Activated naive CD8-positive, alpha-beta T cell treated with anti-CD3 and anti-CD28 coated beads, Interleukin-2, amount 50 U/mL, for 24 hours (primary cell): Measurements from ENCODE around the gene FAM72B.
"Not testable (repeated sequence)": the region's sequence is repeated elsewhere in the genome, so short reads cannot be mapped to it uniquely, and the experiment has no call there.

Source experiments
- ATAC-seq: fragments of 150-1000 bp; cut with Tn5 transposase; one replicate; pipeline ENCODE4 v1.10.0; 2021
- DNase-seq: peaks from one replicate; pipeline ENCODE4 v3.0.0; 2021
- H3K27ac Mint-ChIP-seq: one replicate; pipeline ENCODE4 v1.8.0; 2021; ENCODE audit warnings: mild to moderate bottlenecking, mixed read lengths
- H3K27me3 Mint-ChIP-seq: one replicate; pipeline ENCODE4 v1.8.0; 2021; ENCODE audit warnings: mixed read lengths
- H3K36me3 Mint-ChIP-seq: one replicate; pipeline ENCODE4 v1.8.0; 2021; ENCODE audit warnings: low read depth, mixed read lengths
- H3K4me1 Mint-ChIP-seq: one replicate; pipeline ENCODE4 v1.8.0; 2021; ENCODE audit warnings: mixed read lengths
- H3K4me3 Mint-ChIP-seq: one replicate; pipeline ENCODE4 v1.8.0; 2021; ENCODE audit warnings: mild to moderate bottlenecking, moderate library complexity, mixed read lengths
- H3K9me3 Mint-ChIP-seq: one replicate; pipeline ENCODE4 v1.8.0; 2021; ENCODE audit warnings: mixed read lengths

FAM72B gene

DNA sequence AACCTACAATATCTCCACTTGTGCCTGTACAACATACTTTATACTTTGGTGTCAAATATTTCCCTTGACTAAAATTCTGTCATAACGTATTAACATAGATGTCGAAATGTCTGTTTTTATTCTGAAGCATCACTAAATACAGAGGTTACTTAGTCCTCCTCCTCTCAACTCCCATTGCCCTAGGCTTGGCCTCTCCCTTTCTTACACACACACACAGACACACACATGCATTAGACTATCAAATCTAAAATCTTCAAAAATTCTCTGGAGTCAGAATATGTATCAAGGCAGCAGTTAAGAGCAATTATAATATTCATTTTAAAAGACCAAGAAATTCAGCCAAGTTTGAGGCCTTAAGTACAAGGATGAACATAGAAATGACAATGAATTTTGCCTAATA is 7.5 kb downstream of the FAM72B start:
- not testable (repeated sequence) for H3K4me3 Mint-ChIP-seq, H3K27ac Mint-ChIP-seq, H3K27me3 Mint-ChIP-seq, H3K9me3 Mint-ChIP-seq, DNase-seq, ATAC-seq, H3K36me3 Mint-ChIP-seq, H3K4me1 Mint-ChIP-seq

DNA sequence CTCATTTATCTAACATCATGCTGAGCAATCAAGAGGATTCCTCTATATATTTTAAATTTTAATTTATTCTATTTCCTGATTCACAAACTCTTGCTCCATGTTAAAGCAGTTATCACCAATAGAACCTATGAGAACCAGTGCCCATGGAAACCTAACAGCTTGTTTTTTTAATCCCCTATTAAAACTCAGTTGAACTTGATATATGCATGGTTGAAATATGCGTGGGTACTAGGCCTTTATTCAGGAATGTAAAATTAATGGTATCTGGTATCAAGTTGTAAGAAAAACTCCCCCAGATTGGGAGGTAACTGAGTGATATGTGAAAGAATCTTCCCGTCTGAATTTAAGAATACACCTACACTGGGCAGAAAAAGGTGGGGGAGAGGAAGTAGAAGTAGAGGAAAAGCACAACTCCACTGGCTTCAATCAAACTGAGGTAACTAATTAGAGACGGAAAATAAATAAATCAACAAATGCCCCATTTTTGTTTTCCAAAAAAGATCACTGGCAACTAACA is 15.9 kb downstream of the FAM72B start:
- DNase-seq, H3K27ac Mint-ChIP-seq, H3K4me3 Mint-ChIP-seq, H3K4me1 Mint-ChIP-seq, H3K36me3 Mint-ChIP-seq, H3K27me3 Mint-ChIP-seq, ATAC-seq, H3K9me3 Mint-ChIP-seq: not testable (repeated sequence)

DNA sequence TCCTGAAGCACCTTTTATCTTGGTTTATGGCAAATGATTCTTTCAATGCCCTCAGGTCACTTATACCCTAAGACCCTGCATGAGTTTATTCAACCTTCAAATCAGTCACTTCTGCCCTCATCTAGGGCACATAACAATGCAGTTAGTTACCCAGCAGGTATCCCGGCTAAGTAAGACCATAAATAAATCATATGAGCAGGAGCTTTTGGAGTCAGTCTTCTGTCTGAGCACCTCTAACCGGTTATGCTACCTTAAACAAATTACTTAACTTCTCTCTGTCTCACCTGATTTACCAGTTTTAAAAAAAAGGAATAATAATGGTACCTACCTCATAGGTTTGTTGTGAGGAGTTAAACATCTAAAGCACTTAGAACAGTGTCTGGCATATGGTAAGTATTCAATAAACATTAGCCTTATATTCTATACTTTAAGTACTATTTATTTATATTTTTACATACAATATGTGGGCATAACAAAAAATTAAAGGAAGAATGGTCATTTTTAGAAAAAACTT is 16.9 kb downstream of the FAM72B start:
- not testable (repeated sequence) for H3K4me3 Mint-ChIP-seq, H3K27ac Mint-ChIP-seq, H3K27me3 Mint-ChIP-seq, ATAC-seq, H3K4me1 Mint-ChIP-seq, DNase-seq, H3K36me3 Mint-ChIP-seq, H3K9me3 Mint-ChIP-seq

DNA sequence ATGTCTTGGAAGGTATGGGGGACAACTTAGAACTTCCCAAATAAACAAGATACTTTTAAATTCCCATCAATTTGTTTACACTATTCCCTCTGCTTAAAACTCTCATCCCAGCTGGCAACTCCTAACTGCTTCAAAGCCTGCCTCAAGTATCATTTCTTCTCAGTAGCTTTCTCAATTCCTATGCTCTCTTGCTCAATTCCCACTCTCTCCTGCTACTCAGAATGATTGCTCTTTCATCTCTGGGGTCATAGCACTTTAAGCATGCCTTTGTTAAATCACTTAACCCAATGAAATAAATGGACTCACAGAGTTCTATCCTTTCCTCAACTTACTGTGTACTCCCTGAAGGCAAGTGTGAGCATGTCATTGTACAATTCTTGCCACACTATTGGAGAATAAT is 18.8 kb downstream of the FAM72B start:
- H3K27ac Mint-ChIP-seq, H3K4me1 Mint-ChIP-seq, H3K9me3 Mint-ChIP-seq, H3K36me3 Mint-ChIP-seq, DNase-seq, H3K27me3 Mint-ChIP-seq, ATAC-seq, H3K4me3 Mint-ChIP-seq: not testable (repeated sequence)

DNA sequence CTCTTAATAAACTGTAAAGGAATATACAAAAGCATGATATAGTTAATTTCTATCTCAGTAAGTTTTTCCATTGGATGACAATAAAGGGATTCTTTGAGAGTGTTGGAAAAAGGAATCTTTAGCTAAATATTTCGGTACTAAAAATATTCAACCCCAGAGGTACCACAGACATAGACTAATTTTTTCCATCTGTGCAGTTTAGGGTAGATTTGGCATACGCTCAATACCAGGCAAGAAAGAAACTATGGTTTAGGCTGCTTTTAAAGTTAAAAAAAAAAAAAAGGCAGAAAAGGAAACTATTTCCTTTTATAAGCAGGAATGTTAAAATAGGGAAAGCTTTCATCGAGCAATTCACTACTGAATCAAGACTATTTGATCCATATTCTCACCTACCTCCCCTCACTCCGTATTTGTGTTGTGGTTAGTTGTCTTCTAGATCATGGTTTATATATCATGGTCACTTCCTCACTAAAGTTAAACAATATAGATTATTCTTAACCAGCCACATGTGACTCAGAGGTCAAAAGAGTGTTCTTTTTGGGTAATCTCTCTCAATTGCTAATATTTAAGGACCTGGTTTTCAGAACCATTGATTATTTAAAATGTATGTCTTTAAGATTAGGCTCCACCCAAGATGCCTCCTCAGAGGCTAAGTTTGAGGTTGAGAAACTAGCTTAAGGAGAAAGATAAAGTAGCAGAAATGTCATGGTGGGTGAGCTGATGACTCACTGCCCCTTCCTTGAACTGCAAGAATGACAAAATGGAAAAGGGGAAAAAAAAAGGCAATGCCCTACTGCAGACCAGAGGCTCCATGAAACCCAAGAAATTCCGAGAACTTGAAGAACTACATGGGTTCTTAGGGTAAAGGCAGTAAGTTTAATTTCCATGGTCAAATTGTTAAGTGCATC is 20.0 kb downstream of the FAM72B start:
- H3K4me1 Mint-ChIP-seq, H3K36me3 Mint-ChIP-seq, H3K27ac Mint-ChIP-seq, H3K27me3 Mint-ChIP-seq, H3K9me3 Mint-ChIP-seq, H3K4me3 Mint-ChIP-seq: not testable (repeated sequence)
- peak; percentile 88 for ATAC-seq
- DNase-seq = peak; percentile 10

DNA sequence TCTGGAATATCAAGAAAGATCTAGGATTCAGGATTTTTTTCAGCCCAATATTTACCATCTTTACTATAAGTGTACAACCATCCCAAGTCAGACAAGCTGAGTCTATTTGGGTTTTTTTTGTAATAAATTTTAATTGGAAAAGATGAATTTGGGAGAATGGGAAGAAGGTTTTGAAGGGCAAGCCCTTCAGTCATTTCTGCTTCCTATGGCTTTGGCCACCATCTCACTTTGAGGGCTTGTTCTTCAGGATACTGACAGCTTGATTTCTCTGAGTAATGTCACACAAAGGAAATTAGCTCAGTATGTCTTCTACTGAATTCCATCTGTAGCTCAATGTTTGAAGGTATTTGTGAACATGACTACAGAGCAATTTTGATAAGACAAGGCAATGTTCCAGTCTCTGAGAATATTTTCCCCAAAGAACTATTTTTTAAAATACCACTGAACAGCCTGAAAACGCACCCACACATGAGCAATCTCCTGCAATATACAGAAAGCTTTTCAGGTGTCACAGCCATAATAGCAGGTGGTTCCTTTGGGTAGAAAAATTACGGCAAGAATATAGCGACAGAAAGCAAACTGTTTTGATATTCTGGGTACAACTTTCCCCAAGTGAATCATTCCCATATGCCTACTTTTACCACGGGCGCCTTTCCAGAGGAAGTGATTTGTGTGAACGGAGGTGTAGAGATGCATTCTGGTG is 22.8 kb downstream of the FAM72B start:
- not testable (repeated sequence) for H3K4me1 Mint-ChIP-seq, ATAC-seq, H3K27ac Mint-ChIP-seq, H3K36me3 Mint-ChIP-seq, DNase-seq, H3K9me3 Mint-ChIP-seq, H3K27me3 Mint-ChIP-seq, H3K4me3 Mint-ChIP-seq

DNA sequence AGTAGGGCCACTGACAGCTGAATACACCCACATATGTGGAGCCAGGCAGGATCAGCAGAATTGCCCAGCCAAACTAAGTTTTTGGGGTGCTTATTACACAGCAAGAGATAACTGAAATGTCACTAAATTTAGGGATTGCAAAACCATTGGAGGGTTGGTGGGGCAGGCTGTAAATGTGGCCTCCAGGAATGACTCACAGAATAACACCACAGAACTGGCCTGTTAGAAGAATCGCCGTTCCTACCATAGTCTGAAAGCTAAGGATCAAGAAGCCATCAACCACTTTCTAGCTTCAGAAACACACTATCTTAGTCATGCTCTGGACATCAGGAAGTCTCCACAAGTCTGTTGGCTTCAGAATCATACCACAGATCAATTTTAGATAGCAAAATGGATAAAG is 24.0 kb downstream of the FAM72B start:
- not testable (repeated sequence) for H3K9me3 Mint-ChIP-seq, H3K4me3 Mint-ChIP-seq, H3K36me3 Mint-ChIP-seq, H3K4me1 Mint-ChIP-seq, H3K27me3 Mint-ChIP-seq, DNase-seq, ATAC-seq, H3K27ac Mint-ChIP-seq

DNA sequence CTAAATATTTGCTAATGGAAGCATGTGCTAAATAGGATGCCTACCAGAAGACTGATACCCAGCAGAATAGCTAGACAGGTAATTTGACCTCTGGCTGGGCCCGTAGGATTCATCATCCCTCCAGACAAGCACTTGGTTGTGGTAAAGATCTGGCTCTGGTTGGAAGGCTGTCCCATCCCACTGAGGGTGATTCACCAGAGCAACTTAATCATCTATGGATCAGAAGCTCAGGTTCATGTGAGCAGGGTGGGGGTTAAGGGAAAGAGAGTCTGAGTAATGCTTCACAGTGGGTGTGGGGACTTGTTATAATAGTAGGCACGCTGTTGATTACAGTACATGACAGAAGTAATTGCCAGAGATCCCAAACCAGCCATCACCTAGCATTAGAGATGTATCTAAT is 26.5 kb downstream of the FAM72B start:
- ATAC-seq = peak; percentile 93

DNA sequence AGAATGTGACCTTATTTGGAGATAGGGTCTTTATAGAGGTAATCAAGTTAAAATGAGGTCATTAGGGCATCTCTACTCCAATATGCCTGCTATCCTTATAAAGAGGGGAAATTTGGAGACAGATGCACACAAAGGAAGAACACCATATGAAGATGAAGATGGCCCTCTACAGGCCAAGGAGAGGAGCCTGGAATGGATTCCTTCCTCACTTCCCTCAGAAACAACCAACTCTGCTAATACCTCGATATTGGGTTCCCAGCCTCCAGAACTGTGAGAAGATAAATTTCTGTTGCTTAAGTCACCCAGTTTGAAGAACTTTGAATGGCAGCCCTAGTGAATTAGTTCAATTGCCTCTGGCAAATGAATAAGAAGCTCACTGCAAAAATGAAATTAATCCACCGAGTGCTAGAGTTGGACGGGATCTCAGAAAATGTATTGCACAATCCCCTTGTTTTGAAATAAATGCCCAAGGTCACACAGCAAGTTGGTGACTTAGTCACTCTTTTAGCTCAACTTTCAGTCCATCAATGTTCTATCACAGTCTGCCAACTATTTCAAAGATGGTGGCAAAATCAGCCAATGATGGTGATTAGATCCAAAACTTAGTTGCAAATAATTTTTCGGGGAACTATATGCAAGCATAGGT is 27.1 kb downstream of the FAM72B start:
- not testable (repeated sequence) for H3K4me1 Mint-ChIP-seq, ATAC-seq, H3K36me3 Mint-ChIP-seq

More for the DNA sequence above, 26.5 kb downstream of the FAM72B start:
- H3K9me3 Mint-ChIP-seq, H3K36me3 Mint-ChIP-seq, H3K27ac Mint-ChIP-seq, H3K4me1 Mint-ChIP-seq, DNase-seq, H3K27me3 Mint-ChIP-seq, H3K4me3 Mint-ChIP-seq: not testable (repeated sequence)

DNA sequence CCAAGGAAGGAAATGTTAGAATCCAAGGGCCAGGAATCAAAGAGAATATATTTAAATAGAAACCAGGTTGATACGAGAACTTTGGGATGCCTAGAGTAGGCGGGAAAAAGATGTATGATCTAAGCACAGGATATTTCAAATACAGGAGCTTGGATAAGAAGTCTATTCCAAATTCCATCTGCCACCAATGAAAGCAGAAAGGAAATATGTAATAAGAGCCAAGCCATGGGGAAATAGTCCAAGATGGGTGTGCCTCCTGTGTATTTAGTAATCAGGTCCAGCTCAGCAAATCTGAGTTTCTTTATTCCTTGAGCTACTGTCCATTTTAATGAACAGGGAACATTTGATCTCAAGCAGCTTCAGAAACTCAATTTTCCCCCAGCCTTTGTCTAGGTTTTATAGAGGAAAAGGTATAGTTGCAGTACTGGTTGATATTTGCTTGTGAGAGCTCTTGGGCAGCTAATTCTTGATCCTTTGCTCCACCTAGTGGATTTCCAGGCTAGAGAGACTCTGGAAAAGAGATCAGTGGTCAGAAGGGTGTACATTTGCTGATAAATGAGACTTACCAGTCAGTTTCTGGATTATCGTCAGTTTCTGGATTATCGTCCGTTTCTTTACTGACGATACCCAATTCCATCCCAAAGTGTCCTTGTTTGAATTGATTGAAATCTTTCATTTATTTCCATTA is 28.3 kb downstream of the FAM72B start:
- not testable (repeated sequence) for H3K9me3 Mint-ChIP-seq, ATAC-seq, H3K4me3 Mint-ChIP-seq, H3K36me3 Mint-ChIP-seq, H3K27ac Mint-ChIP-seq, H3K27me3 Mint-ChIP-seq, H3K4me1 Mint-ChIP-seq, DNase-seq

More for the DNA sequence above, 27.1 kb downstream of the FAM72B start:
- not testable (repeated sequence) for H3K27me3 Mint-ChIP-seq, H3K27ac Mint-ChIP-seq, DNase-seq, H3K9me3 Mint-ChIP-seq, H3K4me3 Mint-ChIP-seq

DNA sequence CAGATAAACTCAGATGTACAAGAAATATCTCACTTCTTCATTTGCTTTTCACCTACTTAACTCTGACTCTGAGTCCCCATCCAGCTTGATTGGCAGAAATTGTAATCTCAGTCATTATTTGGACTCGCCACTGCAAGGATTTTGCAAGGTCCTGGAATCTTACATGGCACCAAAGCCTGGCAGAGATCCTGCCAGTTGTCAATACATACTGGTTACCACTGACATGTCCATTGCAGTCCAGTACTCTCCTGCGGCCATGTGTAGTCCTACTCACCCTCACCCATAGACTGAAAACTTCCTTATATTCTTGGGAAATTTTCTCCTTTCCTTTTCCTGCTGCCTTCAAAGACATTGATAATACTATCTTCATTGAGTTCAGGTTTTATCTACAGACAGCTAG is 29.3 kb downstream of the FAM72B start:
- H3K9me3 Mint-ChIP-seq, H3K27me3 Mint-ChIP-seq, H3K27ac Mint-ChIP-seq: not testable (repeated sequence)

DNA sequence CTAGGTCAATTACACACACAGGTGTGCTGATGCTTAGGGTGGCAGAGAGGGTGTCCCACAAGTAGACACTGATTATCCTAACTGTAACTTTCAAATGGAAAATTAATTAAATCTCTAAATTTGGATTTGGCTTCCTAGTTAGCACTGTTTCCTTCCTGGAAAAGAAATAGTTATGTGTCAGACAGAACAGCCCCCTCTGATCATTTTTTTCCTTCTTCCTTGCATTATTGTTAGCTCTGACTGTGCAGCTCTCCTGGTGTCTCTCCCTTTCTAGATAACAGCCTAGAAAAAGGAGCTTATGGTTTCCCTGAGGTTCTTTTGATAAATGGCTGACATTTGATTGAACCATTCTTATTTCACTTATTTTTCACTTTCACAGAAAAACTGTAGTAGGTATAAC is 31.4 kb downstream of the FAM72B start:
- not testable (repeated sequence) for H3K27me3 Mint-ChIP-seq, DNase-seq, H3K36me3 Mint-ChIP-seq, H3K4me1 Mint-ChIP-seq, H3K4me3 Mint-ChIP-seq, ATAC-seq, H3K27ac Mint-ChIP-seq, H3K9me3 Mint-ChIP-seq

More for the DNA sequence above, 29.3 kb downstream of the FAM72B start:
- not testable (repeated sequence) for H3K4me3 Mint-ChIP-seq, H3K36me3 Mint-ChIP-seq, H3K4me1 Mint-ChIP-seq, DNase-seq, ATAC-seq

DNA sequence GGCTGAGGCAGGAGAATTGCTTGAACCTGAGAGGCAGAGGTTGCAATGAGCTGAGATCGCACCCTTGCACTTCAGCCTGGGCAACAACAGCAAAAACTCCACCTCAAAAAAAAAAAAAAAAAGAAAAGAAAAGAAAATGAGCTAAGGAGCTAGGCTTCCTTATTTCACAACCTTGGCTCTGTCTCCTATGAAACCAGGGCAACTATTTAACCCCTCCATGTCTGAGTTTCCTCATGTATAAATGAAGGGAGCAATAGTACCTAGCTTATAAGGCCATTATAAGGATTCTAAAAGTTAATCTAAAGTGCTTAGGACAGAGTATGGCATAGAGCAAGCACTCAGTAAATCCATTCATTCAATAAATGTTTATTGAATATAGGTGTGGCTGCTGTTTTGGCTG is 32.8 kb downstream of the FAM72B start:
- DNase-seq = not testable (repeated sequence)

More for the DNA sequence above, 32.8 kb downstream of the FAM72B start:
- not testable (repeated sequence) for H3K36me3 Mint-ChIP-seq, H3K9me3 Mint-ChIP-seq, ATAC-seq, H3K4me3 Mint-ChIP-seq, H3K4me1 Mint-ChIP-seq, H3K27me3 Mint-ChIP-seq, H3K27ac Mint-ChIP-seq
